Fibroblast of lung (primary cell): ENCODE results near the gene ORC3. TPM values are rescaled to one million over a fixed set of nuclear protein-coding genes. Genes with fewer than 3 reads are reported as not detected.

Experiments used
- DNase-seq, 2 donors: peaks; one replicate each; pipeline versions ENCODE4 v3.0.0 to v3.0.0-alpha.2; 2010; ENCODE audit warnings: low read depth in 2 of 2
- H2AFZ ChIP-seq: 2 replicates; pipeline ENCODE4 v1.5.1; 2012; ENCODE audit warnings: low read length, control low read depth, inconsistent platforms
- H3K27ac ChIP-seq: 2 replicates; pipeline ENCODE4 v1.5.1; 2011; ENCODE audit warnings: low read length, control low read depth; ENCODE audit not compliant: insufficient read depth
- H3K27me3 ChIP-seq: 2 replicates; pipeline ENCODE4 v1.5.1; 2011; ENCODE audit warnings: mild to moderate bottlenecking, low read length; ENCODE audit not compliant: control insufficient read depth, insufficient read depth
- H3K36me3 ChIP-seq: 2 replicates; pipeline ENCODE4 v1.5.1; 2011; ENCODE audit warnings: low read length; ENCODE audit not compliant: control insufficient read depth, insufficient read depth
- H3K4me1 ChIP-seq: 2 replicates; pipeline ENCODE4 v1.5.1; 2011; ENCODE audit warnings: low read length; ENCODE audit not compliant: control insufficient read depth, insufficient read depth; ENCODE audit errors: extremely low read depth
- H3K4me2 ChIP-seq: 2 replicates; pipeline ENCODE4 v1.5.1; 2011; ENCODE audit warnings: low read length, control low read depth; ENCODE audit not compliant: insufficient read depth; ENCODE audit errors: extremely low read depth
- H3K4me3 ChIP-seq, 4 experiments: fragments of 200-600 bp in 1 of 4; sonication (generic) in 1 of 4; replicated peaks in 1 of 4; 2 replicates each; pipeline ENCODE4 v1.5.1; 2011 to 2016; ENCODE audit warnings: low read length in 4 of 4, low read depth in 3 of 4, mild to moderate bottlenecking in 3 of 4, control low read depth in 2 of 4, inconsistent platforms in 1 of 4, mixed read lengths in 1 of 4; ENCODE audit not compliant: insufficient read depth in 1 of 4; ENCODE audit errors: control extremely low read depth in 1 of 4
- H3K79me2 ChIP-seq: 2 replicates; pipeline ENCODE4 v1.5.1; 2012; ENCODE audit warnings: mild to moderate bottlenecking, low read length, inconsistent platforms; ENCODE audit not compliant: control insufficient read depth, insufficient read depth
- H3K9ac ChIP-seq: 2 replicates; pipeline ENCODE4 v1.5.1; 2011; ENCODE audit warnings: mild to moderate bottlenecking, low read length, control low read depth; ENCODE audit not compliant: insufficient read depth
- H3K9me3 ChIP-seq: 2 replicates; pipeline ENCODE4 v1.5.1; 2012; ENCODE audit warnings: low read depth, low read length; ENCODE audit not compliant: control insufficient read depth, insufficient read depth
- H4K20me1 ChIP-seq: 2 replicates; pipeline ENCODE4 v1.5.1; 2011; ENCODE audit warnings: low read length; ENCODE audit not compliant: control insufficient read depth, insufficient read depth; ENCODE audit errors: extremely low read depth
- CTCF ChIP-seq, 2 donors: IDR thresholded peaks in 1 of 2; conservative IDR thresholded peaks in 1 of 2; 1 replicate in 1 of 2; 2 replicates in 1 of 2; pipeline ENCODE4 v1.5.1; 2011 to 2012; ENCODE audit warnings: low read length in 2 of 2, control low read depth in 1 of 2, inconsistent platforms in 1 of 2, low read depth in 1 of 2, mild to moderate bottlenecking in 1 of 2
- EZH2 ChIP-seq: IDR thresholded peaks from 2 replicates; pipeline ENCODE4 v1.5.1; 2012; ENCODE audit warnings: low read length, control low read depth, mild to moderate bottlenecking; ENCODE audit errors: missing control alignments
- polyA plus RNA-seq, 2 donors: library from polyadenylated mRNA; depleted of rRNA in 1 of 2; stranded (reverse) in 1 of 2; unstranded in 1 of 2; fragments of >200 nt; gene quantifications; 2 replicates each; pipeline ENCODE4 v1.2.1, GENCODE V29; 2011 to 2012; ENCODE audit warnings: missing spikeins in 1 of 2
- total RNA-seq: library from RNA; depleted of rRNA; stranded (reverse); fragments of >200 nt; gene quantifications from 2 replicates; pipeline ENCODE4 v1.2.1, GENCODE V29; 2014

Gene ORC3
- total and polyA plus RNA-seq, 2 donors (not counting 1 experiment from before 2014, with no cell fraction given), result 23.8 to 37.9 TPM

- Histone ChIP-seq H3K36me3 (no peaks in the 10 kb centered on the region), H3K27ac (no peak overlapping the region), H3K4me3 (no peak overlapping the region), H3K27me3 (no peaks in the 10 kb centered on the region), H4K20me1 (no peaks in the 10 kb centered on the region), H3K4me2 (no peak overlapping the region), H3K4me1 (peaks cover 3% of the 10 kb centered on the region), H3K79me2 (peaks cover 58% of the 10 kb centered on the region), H2AFZ (no peak overlapping the region), H3K9ac (no peak overlapping the region), H3K9me3 (no peaks in the 10 kb centered on the region)
- TF ChIP-seq CTCF (conservative IDR thresholded peaks at IDR 0.05 in 1 of 2, IDR thresholded peaks at IDR 0.05 in 1 of 2; ENCODE audit: low read depth in 1 of 2, low read length in 2 of 2) (no peak), EZH2 (no peak)
- no peak for DNase-seq
Measured at GRCh38 chr6:87572883-87573282, 17.1 kb upstream of the ORC3 start.

GRCh38 chr6:87573307-87574024, 16.5 kb upstream of the ORC3 start:
- H4K20me1 ChIP-seq, result no peaks in the 10 kb centered on the region
- H3K9me3 ChIP-seq, result no peaks in the 10 kb centered on the region

GRCh38 chr6:87574237-87574804, 15.6 kb upstream of the ORC3 start:
- no peak for DNase-seq
- Histone ChIP-seq H3K79me2 (peaks cover 60% of the 10 kb centered on the region), H3K4me1 (peaks cover 3% of the 10 kb centered on the region), H3K27me3 (no peaks in the 10 kb centered on the region), H3K27ac (no peak overlapping the region), H3K4me2 (no peak overlapping the region), H4K20me1 (no peaks in the 10 kb centered on the region), H3K4me3 (no peak overlapping the region), H3K9me3 (no peaks in the 10 kb centered on the region), H3K36me3 (no peaks in the 10 kb centered on the region), H3K9ac (no peak overlapping the region), H2AFZ (no peak overlapping the region)
- TF ChIP-seq EZH2 (no peak), CTCF (conservative IDR thresholded peaks at IDR 0.05 in 1 of 2, IDR thresholded peaks at IDR 0.05 in 1 of 2; ENCODE audit: low read depth in 1 of 2, low read length in 2 of 2) (no peak)

More at GRCh38 chr6:87573307-87574024, 16.5 kb upstream of the ORC3 start:
- Histone ChIP-seq H3K9ac (no peak overlapping the region), H3K27ac (no peak overlapping the region), H3K79me2 (peaks cover 58% of the 10 kb centered on the region), H3K4me1 (peaks cover 3% of the 10 kb centered on the region), H3K4me2 (no peak overlapping the region), H2AFZ (no peak overlapping the region), H3K4me3 (no peak overlapping the region), H3K27me3 (no peaks in the 10 kb centered on the region), H3K36me3 (no peaks in the 10 kb centered on the region)
- TF ChIP-seq EZH2, result no peak
- TF ChIP-seq CTCF (conservative IDR thresholded peaks at IDR 0.05 in 1 of 2, IDR thresholded peaks at IDR 0.05 in 1 of 2; ENCODE audit: low read depth in 1 of 2, low read length in 2 of 2), result no peak
- DNase-seq, result no peak
